CD8-positive, alpha-beta memory T cell (primary cell): ENCODE results near the gene ARID1B. TPM values are rescaled to one million over a fixed set of nuclear protein-coding genes. Genes with fewer than 3 reads are reported as not detected.

Experiments
- CTCF ChIA-PET: fragments of 350-600 bp; sonication (Branson Sonifier 250); formaldehyde crosslinking; loops from one replicate; lab custom pipeline; 2021; ENCODE audit warnings: antibody characterized with exemption; lab: Charles Lee
- POLR2A ChIA-PET: fragments of 350-600 bp; sonication (Branson Sonifier 250); formaldehyde crosslinking; loops from one replicate; lab custom pipeline; 2021; ENCODE audit warnings: antibody characterized with exemption; lab: Charles Lee
- DNase-seq, 5 donors: peaks; one replicate each; pipeline versions ENCODE4 v3.0.0 to v3.0.0-alpha.2; 2020 to 2022; ENCODE audit warnings: mixed read lengths in 1 of 5
- H3K27ac ChIP-seq: one replicate; pipeline ENCODE4 v1.7.0; 2013; ENCODE audit warnings: low read depth, mild to moderate bottlenecking, low read length, moderate library complexity
- H3K27me3 ChIP-seq: 2 replicates; pipeline ENCODE4 v1.7.0; 2013; ENCODE audit warnings: low read length, mild to moderate bottlenecking; ENCODE audit not compliant: insufficient read depth, poor library complexity, severe bottlenecking
- H3K36me3 ChIP-seq: 2 replicates; pipeline ENCODE4 v1.7.0; 2013; ENCODE audit warnings: mild to moderate bottlenecking, low read length, moderate library complexity; ENCODE audit not compliant: insufficient read depth
- H3K4me1 ChIP-seq: 2 replicates; pipeline ENCODE4 v1.7.0; 2013; ENCODE audit warnings: mild to moderate bottlenecking, low read length, moderate library complexity; ENCODE audit not compliant: insufficient read depth
- H3K4me3 ChIP-seq: 2 replicates; pipeline ENCODE4 v1.7.0; 2013; ENCODE audit warnings: mild to moderate bottlenecking, low read length
- H3K9me3 ChIP-seq: 2 replicates; pipeline ENCODE4 v1.7.0; 2013; ENCODE audit warnings: mild to moderate bottlenecking, low read length
- H3K27ac Mint-ChIP-seq, 8 donors: one replicate each; pipeline ENCODE4 v1.8.0; 2020 to 2021; ENCODE audit warnings: mixed read lengths in 8 of 8, mild to moderate bottlenecking in 6 of 8, inconsistent platforms in 3 of 8, moderate library complexity in 3 of 8
- H3K27me3 Mint-ChIP-seq, 2 donors: one replicate each; pipeline ENCODE4 v1.8.0; 2020 to 2021; ENCODE audit warnings: mixed read lengths in 2 of 2, mild to moderate bottlenecking in 1 of 2, moderate library complexity in 1 of 2
- H3K36me3 Mint-ChIP-seq, 3 donors: one replicate each; pipeline ENCODE4 v1.8.0; 2020 to 2021; ENCODE audit warnings: mixed read lengths in 3 of 3, inconsistent platforms in 1 of 3, mild to moderate bottlenecking in 1 of 3
- H3K4me1 Mint-ChIP-seq, 3 donors: one replicate each; pipeline ENCODE4 v1.8.0; 2020 to 2021; ENCODE audit warnings: mixed read lengths in 3 of 3, inconsistent platforms in 1 of 3, mild to moderate bottlenecking in 1 of 3
- H3K4me3 Mint-ChIP-seq, 7 donors: one replicate each; pipeline ENCODE4 v1.8.0; 2020 to 2021; ENCODE audit warnings: mixed read lengths in 7 of 7, mild to moderate bottlenecking in 6 of 7, moderate library complexity in 4 of 7, inconsistent platforms in 2 of 7
- H3K9me3 Mint-ChIP-seq, 5 donors: one replicate each; pipeline ENCODE4 v1.8.0; 2020 to 2022; ENCODE audit warnings: mixed read lengths in 5 of 5, mild to moderate bottlenecking in 3 of 5, moderate library complexity in 2 of 5, inconsistent platforms in 1 of 5
- polyA plus RNA-seq: library from polyadenylated mRNA; unstranded; fragments of 300-500 nt; fragmentation: Illumina TruSeq; gene quantifications from one replicate; pipeline ENCODE4 v1.2.3, GENCODE V29; 2021
- total RNA-seq, 2 experiments: library from RNA; stranded (reverse); gene quantifications; one replicate each; pipeline ENCODE4 v1.2.3, GENCODE V29; 2021

ARID1B gene
- total and polyA plus RNA-seq, 3 experiments from 2014 or later: 19.1 to 57.9 (median 53.0) TPM

DNA sequence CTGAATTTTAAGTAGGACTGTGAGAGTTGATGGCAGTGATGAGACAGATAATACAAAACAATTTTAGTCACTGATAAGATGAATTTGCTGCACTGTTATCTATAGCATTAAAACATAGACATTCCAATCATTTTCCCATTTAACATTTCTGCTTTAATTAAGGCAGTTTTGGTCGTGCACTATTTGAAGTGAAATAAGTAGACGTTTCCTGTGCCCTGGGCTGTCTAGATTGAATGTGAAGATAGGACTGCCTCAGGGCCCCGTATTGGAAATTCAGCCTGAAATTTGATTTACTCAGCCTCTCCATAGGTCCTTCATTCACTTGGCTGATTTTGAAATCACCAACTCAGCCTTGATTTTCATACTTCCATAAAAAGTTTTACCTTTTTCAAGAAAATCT lies 48.3 kb downstream of the ARID1B start:
- H3K36me3 Mint-ChIP-seq: peaks cover 0 to 29% (median 0%) of the 10 kb centered on the region in 3 donors
- Histone ChIP-seq H3K9me3 (no peaks in the 10 kb centered on the region), H3K4me1 (peaks cover 34% of the 10 kb centered on the region), H3K36me3 (no peaks in the 10 kb centered on the region), H3K4me3 (no peak overlapping the region), H3K27ac (no peak overlapping the region), H3K27me3 (no peaks in the 10 kb centered on the region)
- no peak for DNase-seq
- H3K4me1 Mint-ChIP-seq: peaks cover 82 to 95% (median 89%) of the 10 kb centered on the region in 3 donors
- H3K27ac Mint-ChIP-seq: peak overlapping the region in 6 of 8 donors; percentile 4 to 63 (median 33)
- no peaks in the 10 kb centered on the region for H3K27me3 Mint-ChIP-seq
- peak overlapping the region in 3 of 7 donors; percentile 25 to 38 (median 33) for H3K4me3 Mint-ChIP-seq
- CTCF ChIA-PET: no interaction called here
- POLR2A ChIA-PET: no interaction called here
- H3K9me3 Mint-ChIP-seq: no peaks in the 10 kb centered on the region

DNA sequence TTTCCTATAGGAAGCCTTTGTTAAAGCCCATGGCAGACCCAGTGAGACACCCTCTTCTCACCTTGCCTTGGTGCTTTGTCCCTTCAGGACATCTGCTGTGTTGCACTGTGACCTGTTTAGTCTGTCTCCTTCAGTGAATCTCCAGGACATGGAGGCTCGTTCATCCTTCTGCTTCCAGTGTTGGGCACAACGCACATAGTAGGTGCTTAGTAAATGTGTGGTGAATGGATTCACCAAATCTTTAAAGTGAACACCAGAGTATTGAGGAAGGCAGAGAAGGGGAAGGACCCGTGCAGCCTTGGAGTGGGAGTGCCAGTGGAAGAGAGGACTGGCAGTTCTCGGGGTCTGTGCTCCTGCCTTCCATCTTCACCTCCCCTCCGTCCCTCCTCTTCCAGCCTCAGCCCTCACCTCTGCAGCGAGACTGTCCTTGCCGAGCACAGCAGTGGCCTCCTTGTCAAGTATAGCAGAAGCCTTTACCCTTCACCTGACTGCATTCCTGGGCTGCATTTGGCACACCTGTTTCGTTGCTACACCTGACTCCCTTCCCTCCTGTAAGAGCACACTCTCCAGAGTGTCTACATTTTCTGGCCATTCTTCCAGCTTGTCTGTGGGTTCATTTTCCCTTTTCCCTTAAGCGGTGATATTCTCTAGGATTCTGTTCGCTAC lies 49.2 kb downstream of the ARID1B start:
- DNase-seq: no peak
- H3K36me3 Mint-ChIP-seq: peaks cover 0 to 36% (median 4%) of the 10 kb centered on the region in 3 donors
- Histone ChIP-seq H3K4me3 (no peak overlapping the region), H3K9me3 (no peaks in the 10 kb centered on the region), H3K36me3 (no peaks in the 10 kb centered on the region), H3K27me3 (no peaks in the 10 kb centered on the region), H3K27ac (no peak overlapping the region), H3K4me1 (peaks cover 34% of the 10 kb centered on the region)
- peak overlapping the region in 2 of 7 donors; percentile 18 for H3K4me3 Mint-ChIP-seq
- H3K9me3 Mint-ChIP-seq: no peaks in the 10 kb centered on the region
- no peaks in the 10 kb centered on the region for H3K27me3 Mint-ChIP-seq
- CTCF ChIA-PET: no interaction called here
- POLR2A ChIA-PET: no interaction called here
- H3K27ac Mint-ChIP-seq: peak overlapping the region in 4 of 8 donors; percentile 3 to 64 (median 46)
- H3K4me1 Mint-ChIP-seq: peaks cover 83 to 96% (median 91%) of the 10 kb centered on the region in 3 donors

DNA sequence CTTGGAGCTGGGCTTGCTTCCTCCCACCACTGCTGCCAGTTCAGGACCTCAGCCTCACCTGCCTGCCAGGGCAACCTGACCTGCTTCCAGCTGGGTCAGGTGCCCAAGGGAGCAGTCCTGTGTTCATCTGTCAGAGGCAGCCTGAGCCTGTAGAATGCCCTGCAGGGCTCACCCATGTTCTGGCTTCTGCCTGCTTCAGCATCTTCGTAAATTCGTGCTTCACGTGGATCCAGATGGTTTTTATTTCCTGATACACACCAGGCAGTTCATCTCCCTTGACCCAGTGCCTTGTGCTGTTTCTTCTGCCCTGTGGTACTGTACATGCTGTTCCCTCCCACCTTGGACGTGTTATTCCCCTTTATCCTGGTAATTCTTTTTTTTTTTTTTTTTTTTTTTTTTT lies 50.2 kb downstream of the ARID1B start:
- Histone ChIP-seq H3K27me3 (no peaks in the 10 kb centered on the region), H3K4me3 (no peak overlapping the region), H3K4me1 (peaks cover 24% of the 10 kb centered on the region), H3K36me3 (no peaks in the 10 kb centered on the region), H3K27ac (no peak overlapping the region), H3K9me3 (no peaks in the 10 kb centered on the region)
- H3K9me3 Mint-ChIP-seq: no peaks in the 10 kb centered on the region
- DNase-seq: no peak
- ChIA-PET CTCF (no interaction called here), POLR2A (no interaction called here)
- no peaks in the 10 kb centered on the region for H3K27me3 Mint-ChIP-seq
- peaks cover 83 to 96% (median 91%) of the 10 kb centered on the region in 3 donors for H3K4me1 Mint-ChIP-seq
- peak overlapping the region in 1 of 7 donors; percentile 61 for H3K4me3 Mint-ChIP-seq
- H3K36me3 Mint-ChIP-seq: peaks cover 0 to 40% (median 4%) of the 10 kb centered on the region in 3 donors
- peak overlapping the region in 2 of 8 donors; percentile 3 to 15 for H3K27ac Mint-ChIP-seq

DNA sequence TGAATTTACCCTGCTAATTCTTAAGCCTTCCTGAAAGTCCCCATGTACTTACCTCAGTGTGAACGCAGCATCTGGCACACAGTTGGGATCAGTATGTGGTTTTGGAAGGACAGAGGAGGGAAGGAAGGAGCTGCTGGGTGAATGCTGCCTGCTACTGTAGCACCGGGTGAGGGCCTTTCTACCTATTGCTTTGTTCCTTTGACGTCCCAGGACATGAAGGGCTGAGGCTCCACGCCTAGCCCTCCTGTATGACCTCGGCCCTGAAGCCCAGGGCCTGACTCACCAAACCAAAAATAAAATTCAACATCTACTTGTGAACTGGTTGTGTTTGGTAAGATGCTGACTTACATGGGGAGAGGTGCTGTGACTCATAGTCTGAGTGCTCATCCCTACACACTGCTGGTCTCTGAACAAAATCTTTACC lies 51.1 kb downstream of the ARID1B start:
- Mint-ChIP-seq H3K27ac (peak overlapping the region in 5 of 8 donors; percentile 36 to 56 (median 47)), H3K4me3 (peak overlapping the region in 1 of 7 donors; percentile 25), H3K36me3 (peaks cover 0 to 43% (median 4%) of the 10 kb centered on the region in 3 donors), H3K9me3 (no peaks in the 10 kb centered on the region), H3K27me3 (no peaks in the 10 kb centered on the region), H3K4me1 (peaks cover 79 to 96% (median 91%) of the 10 kb centered on the region in 3 donors)
- no peaks in the 10 kb centered on the region for H3K27me3 ChIP-seq
- H3K36me3 ChIP-seq: no peaks in the 10 kb centered on the region
- no peak overlapping the region for H3K4me3 ChIP-seq
- no peak for DNase-seq
- POLR2A ChIA-PET: no interaction called here
- H3K27ac ChIP-seq: no peak overlapping the region
- CTCF ChIA-PET: interaction anchor here (0.9 to 1.3 kb wide), 2 partner anchors 8 to 10 kb away, joined by 3 read pairs; no protein-coding TSS in a partner anchor
- peaks cover 15% of the 10 kb centered on the region for H3K4me1 ChIP-seq
- H3K9me3 ChIP-seq: no peaks in the 10 kb centered on the region

DNA sequence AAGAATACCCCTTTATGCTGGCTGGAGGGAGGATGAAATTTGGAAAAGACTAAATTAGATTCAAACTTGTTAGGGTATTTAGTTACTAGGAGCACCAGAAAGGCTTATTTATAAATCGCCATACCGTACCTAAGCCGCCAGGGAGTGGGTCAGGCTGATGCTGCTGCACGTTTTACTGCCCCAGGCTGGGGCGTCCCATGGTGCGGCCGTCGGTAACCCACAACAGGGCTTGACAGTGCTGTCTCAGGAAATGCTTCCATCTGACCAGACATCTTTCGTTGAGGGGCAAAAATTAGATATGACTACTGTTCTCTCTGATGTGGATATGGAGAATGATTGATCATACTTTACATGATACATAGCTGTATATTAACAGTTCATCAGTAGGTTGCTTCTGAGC lies 52.9 kb downstream of the ARID1B start:
- no peak for DNase-seq
- H3K9me3 ChIP-seq: no peaks in the 10 kb centered on the region
- Mint-ChIP-seq H3K27ac (no peak overlapping the region), H3K27me3 (no peaks in the 10 kb centered on the region), H3K4me1 (peaks cover 69 to 87% (median 86%) of the 10 kb centered on the region in 3 donors), H3K9me3 (no peaks in the 10 kb centered on the region), H3K36me3 (peaks cover 0 to 49% (median 4%) of the 10 kb centered on the region in 3 donors), H3K4me3 (no peak overlapping the region)
- H3K27ac ChIP-seq: no peak overlapping the region
- H3K27me3 ChIP-seq: no peaks in the 10 kb centered on the region
- no peak overlapping the region for H3K4me3 ChIP-seq
- ChIA-PET POLR2A (no interaction called here), CTCF (no interaction called here)
- peaks cover 10% of the 10 kb centered on the region for H3K4me1 ChIP-seq
- no peaks in the 10 kb centered on the region for H3K36me3 ChIP-seq

DNA sequence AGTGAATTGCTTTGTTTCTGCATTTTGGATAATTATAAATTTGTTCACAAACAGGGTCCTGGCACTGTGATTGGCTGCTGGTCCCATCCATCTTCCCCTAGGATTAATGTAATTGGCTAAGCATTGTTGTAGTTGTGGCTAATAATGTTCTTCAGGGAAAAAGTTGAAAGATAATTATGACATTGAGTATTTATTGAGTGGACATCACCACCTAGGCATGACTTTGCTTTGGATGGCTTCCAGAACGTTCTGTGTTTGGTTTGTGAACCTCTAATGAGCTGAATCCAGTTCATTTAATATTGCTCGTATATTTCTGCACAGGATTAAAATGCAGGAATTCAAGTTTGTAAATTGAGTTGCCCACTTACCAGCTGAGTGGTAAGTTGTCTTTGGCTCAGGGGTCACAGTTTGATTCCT lies 55.1 kb downstream of the ARID1B start:
- CTCF ChIA-PET: no interaction called here
- H3K4me1 Mint-ChIP-seq: peaks cover 54 to 79% (median 75%) of the 10 kb centered on the region in 3 donors

DNA sequence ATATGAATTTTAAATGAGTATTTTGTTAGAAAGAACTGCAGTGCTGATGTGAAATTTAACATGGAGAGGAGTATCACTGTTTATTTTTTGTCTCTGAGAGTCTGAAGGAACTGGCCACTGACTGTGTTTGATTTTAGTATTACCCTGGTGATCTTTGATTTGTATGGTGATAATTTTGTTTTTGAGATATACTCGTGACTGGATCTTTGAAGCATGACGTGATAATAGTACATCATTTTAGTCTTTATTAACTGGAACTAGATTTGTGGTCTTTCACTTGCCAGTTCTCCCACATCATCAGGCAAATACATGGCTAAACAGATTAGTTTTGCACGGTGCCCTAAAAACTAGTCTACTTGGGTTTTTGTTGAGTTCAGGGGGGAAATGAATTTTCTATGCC lies 55.5 kb downstream of the ARID1B start:
- CTCF ChIA-PET: no interaction called here
- H3K27me3 ChIP-seq: no peaks in the 10 kb centered on the region
- H3K9me3 ChIP-seq: no peaks in the 10 kb centered on the region
- H3K36me3 Mint-ChIP-seq: peaks cover 0 to 58% (median 9%) of the 10 kb centered on the region in 3 donors
- H3K9me3 Mint-ChIP-seq: no peaks in the 10 kb centered on the region
- no peaks in the 10 kb centered on the region for H3K27me3 Mint-ChIP-seq
- no peak for DNase-seq
- no peak overlapping the region for H3K4me3 Mint-ChIP-seq
- POLR2A ChIA-PET: no interaction called here
- H3K4me3 ChIP-seq: no peak overlapping the region
- no peaks in the 10 kb centered on the region for H3K36me3 ChIP-seq
- H3K4me1 Mint-ChIP-seq: peaks cover 53 to 79% (median 76%) of the 10 kb centered on the region in 3 donors
- peak overlapping the region in 5 of 8 donors; percentile 0 to 67 (median 3) for H3K27ac Mint-ChIP-seq
- H3K27ac ChIP-seq: no peak overlapping the region
- no peaks in the 10 kb centered on the region for H3K4me1 ChIP-seq

More for the DNA sequence above, 55.1 kb downstream of the ARID1B start:
- POLR2A ChIA-PET: no interaction called here
- no peak overlapping the region for H3K4me3 Mint-ChIP-seq
- H3K36me3 ChIP-seq: no peaks in the 10 kb centered on the region
- no peak overlapping the region for H3K27ac ChIP-seq
- H3K27me3 ChIP-seq: no peaks in the 10 kb centered on the region
- no peaks in the 10 kb centered on the region for H3K9me3 Mint-ChIP-seq
- DNase-seq: no peak
- H3K4me1 ChIP-seq: no peaks in the 10 kb centered on the region
- H3K9me3 ChIP-seq: no peaks in the 10 kb centered on the region
- H3K27me3 Mint-ChIP-seq: no peaks in the 10 kb centered on the region
- H3K4me3 ChIP-seq: no peak overlapping the region
- H3K27ac Mint-ChIP-seq: peak overlapping the region in 3 of 8 donors; percentile 20 to 67 (median 34)
- peaks cover 0 to 58% (median 9%) of the 10 kb centered on the region in 3 donors for H3K36me3 Mint-ChIP-seq

DNA sequence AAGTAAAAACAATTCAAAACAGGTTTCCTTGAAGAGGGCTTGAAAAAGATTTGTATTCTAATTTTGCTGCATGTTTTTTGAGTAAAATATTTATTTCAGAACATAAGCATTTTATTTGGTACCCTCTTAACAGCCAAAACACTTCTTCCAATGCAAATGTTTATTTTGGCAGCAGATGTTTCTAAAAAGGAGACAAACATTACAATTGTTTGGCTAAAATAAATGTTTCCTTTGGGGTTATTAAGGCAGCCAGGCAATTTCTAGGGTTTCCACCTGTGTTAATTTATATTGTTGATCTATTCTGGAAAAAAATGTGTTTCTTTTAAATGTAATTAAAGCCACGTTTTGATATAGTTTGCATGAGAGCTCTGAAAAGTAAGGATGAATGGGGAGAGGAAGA lies 56.6 kb downstream of the ARID1B start:
- ChIA-PET POLR2A (no interaction called here), CTCF (no interaction called here)
- H3K36me3 Mint-ChIP-seq: peaks cover 0 to 54% (median 9%) of the 10 kb centered on the region in 3 donors
- Histone ChIP-seq H3K4me3 (no peak overlapping the region), H3K9me3 (no peaks in the 10 kb centered on the region), H3K36me3 (no peaks in the 10 kb centered on the region), H3K27me3 (no peaks in the 10 kb centered on the region), H3K4me1 (no peaks in the 10 kb centered on the region), H3K27ac (no peak overlapping the region)
- H3K4me3 Mint-ChIP-seq: no peak overlapping the region
- no peak overlapping the region for H3K27ac Mint-ChIP-seq
- H3K27me3 Mint-ChIP-seq: no peaks in the 10 kb centered on the region
- DNase-seq: no peak
- H3K4me1 Mint-ChIP-seq: peaks cover 46 to 76% (median 68%) of the 10 kb centered on the region in 3 donors
- no peaks in the 10 kb centered on the region for H3K9me3 Mint-ChIP-seq
